Measurements from ENCODE around the gene RNF212.

DNA sequence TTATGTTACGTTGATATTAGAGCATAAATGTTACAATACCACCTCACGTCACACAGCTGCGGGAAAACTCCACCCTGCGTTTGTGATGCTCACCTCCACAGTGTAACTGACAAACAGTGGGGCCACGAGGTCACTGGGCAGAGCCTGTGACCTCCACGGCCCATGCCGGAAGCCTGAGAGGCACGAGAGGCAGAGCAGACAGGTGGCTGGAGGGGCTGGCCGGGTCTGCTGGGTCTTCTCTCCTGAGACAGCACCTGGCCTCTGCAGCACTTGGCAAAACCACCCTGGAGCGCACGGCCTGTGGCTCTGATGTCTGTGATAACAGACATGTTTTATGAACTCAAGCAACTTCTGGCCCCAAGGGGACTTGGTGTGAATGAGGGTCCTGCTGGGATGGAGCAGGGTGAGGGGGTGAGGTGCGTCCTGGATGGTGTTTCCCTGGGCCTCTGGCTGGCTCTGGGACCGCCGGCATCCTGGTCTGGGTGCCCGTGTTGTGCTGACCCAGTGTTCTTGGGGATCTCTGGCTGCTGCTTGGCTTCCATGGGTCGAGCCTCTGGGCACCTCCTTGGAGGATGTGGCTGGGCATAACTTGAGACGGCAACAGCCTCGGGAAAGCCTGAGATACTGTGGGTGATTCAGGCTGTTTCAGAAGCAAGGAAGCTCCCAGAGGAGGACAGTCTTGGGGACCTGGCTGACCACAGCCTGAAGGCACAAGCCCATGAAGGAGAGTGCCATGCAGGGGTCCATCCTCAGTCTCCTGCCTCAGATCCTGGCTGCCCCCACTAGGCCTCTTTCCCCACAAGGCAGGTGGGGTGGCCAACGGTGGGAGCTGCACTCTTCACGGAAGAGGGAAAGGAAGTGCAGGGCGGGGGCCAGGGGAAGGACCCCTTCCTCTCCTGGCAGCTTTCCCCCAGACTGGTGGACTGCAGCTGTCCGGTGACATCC is 19.7 kb downstream of the RNF212 start:
- TF ChIP-seq, protein P1, sequence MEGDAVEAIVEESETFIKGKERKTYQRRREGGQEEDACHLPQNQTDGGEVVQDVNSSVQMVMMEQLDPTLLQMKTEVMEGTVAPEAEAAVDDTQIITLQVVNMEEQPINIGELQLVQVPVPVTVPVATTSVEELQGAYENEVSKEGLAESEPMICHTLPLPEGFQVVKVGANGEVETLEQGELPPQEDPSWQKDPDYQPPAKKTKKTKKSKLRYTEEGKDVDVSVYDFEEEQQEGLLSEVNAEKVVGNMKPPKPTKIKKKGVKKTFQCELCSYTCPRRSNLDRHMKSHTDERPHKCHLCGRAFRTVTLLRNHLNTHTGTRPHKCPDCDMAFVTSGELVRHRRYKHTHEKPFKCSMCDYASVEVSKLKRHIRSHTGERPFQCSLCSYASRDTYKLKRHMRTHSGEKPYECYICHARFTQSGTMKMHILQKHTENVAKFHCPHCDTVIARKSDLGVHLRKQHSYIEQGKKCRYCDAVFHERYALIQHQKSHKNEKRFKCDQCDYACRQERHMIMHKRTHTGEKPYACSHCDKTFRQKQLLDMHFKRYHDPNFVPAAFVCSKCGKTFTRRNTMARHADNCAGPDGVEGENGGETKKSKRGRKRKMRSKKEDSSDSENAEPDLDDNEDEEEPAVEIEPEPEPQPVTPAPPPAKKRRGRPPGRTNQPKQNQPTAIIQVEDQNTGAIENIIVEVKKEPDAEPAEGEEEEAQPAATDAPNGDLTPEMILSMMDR (IDR thresholded peaks at IDR 0.05; ENCODE audit: poor library complexity), result no peak
- TF ChIP-seq EZH2 (IDR thresholded peaks at IDR 0.05; ENCODE audit: borderline replicate concordance) (no peak), EZH2phosphoT487 (IDR thresholded peaks at IDR 0.05; ENCODE audit: low read depth, severe bottlenecking, unreplicated experiment) (no peak)
